Cardiac muscle cell (in vitro differentiated cells and primary cell): Measurements from ENCODE around the gene OLFML2A. TPM values are rescaled to one million over a fixed set of nuclear protein-coding genes. Genes with fewer than 3 reads are reported as not detected.
A peak's percentile ranks its signal among the peaks of the same experiment; 100 is the strongest.

Source experiments
- DNase-seq, 2 donors: peaks; one replicate each; pipeline versions ENCODE4 v3.0.0 to v3.0.0-alpha.2; 2010 to 2017; ENCODE audit warnings: low read depth in 1 of 2, low spot score in 1 of 2
- H3K27ac ChIP-seq: fragments of 200-600 bp; sonication (generic); 2 replicates; pipeline ENCODE4 v1.5.1; 2016
- H3K27me3 ChIP-seq: fragments of 200-600 bp; sonication (generic); 2 replicates; pipeline ENCODE4 v1.6.0; 2016; ENCODE audit warnings: control low read depth
- H3K36me3 ChIP-seq: fragments of 200-600 bp; sonication (generic); 2 replicates; pipeline ENCODE4 v1.5.1; 2016; ENCODE audit warnings: control low read depth
- H3K4me1 ChIP-seq: fragments of 200-600 bp; sonication (generic); 2 replicates; pipeline ENCODE4 v1.8.1; 2017; ENCODE audit warnings: low read depth, mild to moderate bottlenecking, mixed run types
- H3K4me3 ChIP-seq: fragments of 200-600 bp; sonication (generic); 2 replicates; pipeline ENCODE4 v1.5.1; 2016; ENCODE audit warnings: mild to moderate bottlenecking
- H3K9me3 ChIP-seq: fragments of 200-600 bp; sonication (generic); 2 replicates; pipeline ENCODE4 v1.5.1; 2017; ENCODE audit warnings: low read depth, mild to moderate bottlenecking, control low read depth
- CTCF ChIP-seq: IDR thresholded peaks from 2 replicates; pipeline ENCODE4 v1.5.1; 2012; ENCODE audit warnings: low read depth, mild to moderate bottlenecking, low read length
- polyA plus RNA-seq: library from polyadenylated mRNA; unstranded; fragments of >200 nt; fragmentation: Nextera tagmentation; extraction: Ambion mirVana; gene quantifications from 2 replicates; pipeline ENCODE4 v1.2.1, GENCODE V29; 2016
- total RNA-seq: library from RNA; depleted of rRNA; stranded (reverse); fragments of >200 nt; gene quantifications from 2 replicates; pipeline ENCODE4 v1.2.3, GENCODE V29; 2016

The OLFML2A gene
- total and polyA plus RNA-seq, 2 experiments from 2014 or later = 3.4 to 10.7 TPM

- DNase-seq = no peak
- Histone ChIP-seq H3K27me3 (no peaks in the 10 kb centered on the region), H3K27ac (no peak overlapping the region), H3K36me3 (no peaks in the 10 kb centered on the region), H3K9me3 (no peaks in the 10 kb centered on the region), H3K4me1 (peaks cover 6% of the 10 kb centered on the region), H3K4me3 (no peak overlapping the region)
- TF ChIP-seq CTCF = no peak
Measured at GRCh38 chr9:124747065-124747464, 29.9 kb upstream of the OLFML2A start.

GRCh38 chr9:124749284-124749683, 27.6 kb upstream of the OLFML2A start:
- no peaks in the 10 kb centered on the region for H3K36me3 ChIP-seq
- TF ChIP-seq CTCF = no peak
- no peaks in the 10 kb centered on the region for H3K27me3 ChIP-seq
- H3K4me1 ChIP-seq = peaks cover 3% of the 10 kb centered on the region
- DNase-seq = no peak
- H3K9me3 ChIP-seq = no peaks in the 10 kb centered on the region
- H3K27ac ChIP-seq = no peak overlapping the region
- H3K4me3 ChIP-seq = no peak overlapping the region

GRCh38 chr9:124749781-124750180, 27.2 kb upstream of the OLFML2A start:
- no peaks in the 10 kb centered on the region for H3K27me3 ChIP-seq
- no peak for DNase-seq
- no peaks in the 10 kb centered on the region for H3K36me3 ChIP-seq

GRCh38 chr9:124752967-124753366, 24.0 kb upstream of the OLFML2A start:
- H3K27ac ChIP-seq = no peak overlapping the region
- H3K4me1 ChIP-seq = peaks cover 31% of the 10 kb centered on the region
- no peak for TF ChIP-seq CTCF

More at GRCh38 chr9:124749781-124750180, 27.2 kb upstream of the OLFML2A start:
- no peak for TF ChIP-seq CTCF
- Histone ChIP-seq H3K27ac (peak overlapping the region; percentile 10), H3K4me3 (no peak overlapping the region), H3K4me1 (peaks cover 3% of the 10 kb centered on the region), H3K9me3 (no peaks in the 10 kb centered on the region)

GRCh38 chr9:124754289-124754688, 22.6 kb upstream of the OLFML2A start:
- H3K4me1 ChIP-seq = peaks cover 43% of the 10 kb centered on the region
- peak; percentile 59 for TF ChIP-seq CTCF
- H3K27ac ChIP-seq = no peak overlapping the region
- H3K9me3 ChIP-seq = no peaks in the 10 kb centered on the region
- peak; percentile 34 to 52 for DNase-seq
- H3K4me3 ChIP-seq = no peak overlapping the region
- H3K27me3 ChIP-seq = no peaks in the 10 kb centered on the region
- H3K36me3 ChIP-seq = no peaks in the 10 kb centered on the region

More at GRCh38 chr9:124752967-124753366, 24.0 kb upstream of the OLFML2A start:
- Histone ChIP-seq H3K9me3 (no peaks in the 10 kb centered on the region), H3K27me3 (no peaks in the 10 kb centered on the region), H3K36me3 (no peaks in the 10 kb centered on the region), H3K4me3 (no peak overlapping the region)
- no peak for DNase-seq

- Histone ChIP-seq H3K9me3 (no peaks in the 10 kb centered on the region), H3K4me3 (no peak overlapping the region), H3K4me1 (peaks cover 46% of the 10 kb centered on the region), H3K36me3 (no peaks in the 10 kb centered on the region), H3K27me3 (no peaks in the 10 kb centered on the region), H3K27ac (no peak overlapping the region)
- no peak for DNase-seq
- no peak for TF ChIP-seq CTCF
Measured at GRCh38 chr9:124755061-124755460, 21.9 kb upstream of the OLFML2A start.
